HG03103 (cell line): ENCODE measurements around the gene GTF2F2.
"Not testable (repeated sequence)": the region's sequence is repeated elsewhere in the genome, so short reads cannot be mapped to it uniquely, and the experiment has no call there.

Experiments
- ATAC-seq: cut with Tn5 transposase; IDR thresholded peaks from one replicate; pipeline ENCODE4 v1.9.1; 2021; ENCODE audit warnings: low read depth; ENCODE audit not compliant: unreplicated experiment

GTF2F2 gene

DNA sequence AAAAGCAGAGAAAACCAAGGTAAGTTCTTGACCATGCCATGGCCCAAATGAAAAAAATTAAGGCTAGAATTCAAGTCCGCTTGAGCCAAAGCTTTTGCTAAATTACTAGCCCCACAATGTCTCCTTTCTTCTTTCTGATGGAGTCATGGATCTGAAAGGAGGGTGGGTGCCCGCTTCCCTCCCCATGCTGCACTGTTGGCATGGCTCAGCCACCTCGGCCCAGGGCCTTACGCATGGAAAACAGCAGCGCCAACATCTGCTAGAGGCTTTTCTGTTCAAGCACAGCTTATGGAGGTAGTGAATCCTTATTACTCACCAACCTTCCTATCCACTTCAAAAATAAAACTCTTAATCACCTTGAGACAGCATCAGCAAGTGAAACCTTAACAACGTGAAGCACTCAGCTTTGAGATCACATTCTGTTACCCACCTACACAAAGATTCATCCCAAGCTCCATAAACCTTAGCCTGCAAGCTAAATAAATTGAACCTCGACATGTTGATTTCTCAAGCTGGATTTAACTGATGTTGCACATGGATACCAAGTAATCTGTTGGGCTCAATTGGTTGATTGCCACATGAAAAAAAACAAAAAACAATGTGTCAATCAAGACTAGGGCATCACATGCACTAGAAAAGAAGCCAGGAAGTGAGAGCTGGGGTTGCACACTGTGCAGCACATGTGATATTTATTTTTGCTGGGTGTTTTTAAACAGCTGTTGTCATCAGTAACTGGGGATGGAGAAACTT is 177.3 kb downstream of the GTF2F2 start:
- ATAC-seq: no peak

- no peak for ATAC-seq
These were observed 177.8 kb downstream of the GTF2F2 start for GRCh38 chr13:45298206-45298505.

- ATAC-seq: not testable (repeated sequence)
These were observed 178.2 kb downstream of the GTF2F2 start for GRCh38 chr13:45298550-45298949.

- no peak for ATAC-seq
These were observed 178.9 kb downstream of the GTF2F2 start for GRCh38 chr13:45299194-45299593.

GRCh38 chr13:45300190-45300985 is 180.1 kb downstream of the GTF2F2 start:
- no peak for ATAC-seq

- no peak for ATAC-seq
These were observed 181.0 kb downstream of the GTF2F2 start for GRCh38 chr13:45301263-45301662.

DNA sequence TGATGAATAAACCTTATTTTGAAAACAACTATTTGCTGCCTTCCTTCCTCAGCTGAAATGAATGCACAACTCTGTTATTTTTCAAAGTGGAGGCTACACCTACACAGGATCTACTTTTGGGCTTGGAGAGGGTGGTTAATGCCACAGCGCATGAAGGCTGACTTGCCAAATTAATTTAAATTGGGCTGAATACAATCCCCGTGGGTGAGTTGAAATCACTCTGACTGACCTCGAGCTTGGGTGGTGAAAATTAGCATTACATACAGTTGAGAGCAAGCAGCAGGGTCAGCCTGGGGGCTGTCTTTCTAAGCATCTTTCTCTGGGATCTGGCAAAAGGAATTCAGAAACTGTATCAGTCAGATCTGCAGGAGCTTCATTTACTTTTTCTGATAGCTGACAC is 182.2 kb downstream of the GTF2F2 start:
- ATAC-seq: no peak

- no peak for ATAC-seq
These were observed 182.7 kb downstream of the GTF2F2 start for GRCh38 chr13:45303026-45303425.

- no peak for ATAC-seq
These were observed 183.6 kb downstream of the GTF2F2 start for GRCh38 chr13:45303866-45304265.

DNA sequence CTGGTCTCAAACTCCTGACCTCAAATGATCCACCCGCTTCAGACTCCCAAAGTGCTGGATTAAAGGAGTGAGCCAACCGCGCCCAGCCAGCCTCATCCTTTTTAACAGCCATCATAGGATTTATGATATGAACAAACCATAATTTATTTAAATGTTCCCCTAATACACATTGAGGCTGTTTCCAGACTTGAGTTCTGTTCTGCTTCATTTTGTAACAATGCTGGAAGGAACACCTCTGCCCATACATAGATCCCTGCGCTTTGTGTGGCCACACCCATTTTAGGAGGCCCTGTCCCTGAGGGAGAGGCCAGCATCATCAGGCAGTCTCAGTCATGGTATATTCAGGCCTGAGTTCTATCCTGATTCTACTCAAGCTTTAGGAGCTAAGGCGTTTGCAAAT is 184.8 kb downstream of the GTF2F2 start:
- no peak for ATAC-seq

GRCh38 chr13:45306966-45307365 is 186.7 kb downstream of the GTF2F2 start:
- ATAC-seq: no peak

DNA sequence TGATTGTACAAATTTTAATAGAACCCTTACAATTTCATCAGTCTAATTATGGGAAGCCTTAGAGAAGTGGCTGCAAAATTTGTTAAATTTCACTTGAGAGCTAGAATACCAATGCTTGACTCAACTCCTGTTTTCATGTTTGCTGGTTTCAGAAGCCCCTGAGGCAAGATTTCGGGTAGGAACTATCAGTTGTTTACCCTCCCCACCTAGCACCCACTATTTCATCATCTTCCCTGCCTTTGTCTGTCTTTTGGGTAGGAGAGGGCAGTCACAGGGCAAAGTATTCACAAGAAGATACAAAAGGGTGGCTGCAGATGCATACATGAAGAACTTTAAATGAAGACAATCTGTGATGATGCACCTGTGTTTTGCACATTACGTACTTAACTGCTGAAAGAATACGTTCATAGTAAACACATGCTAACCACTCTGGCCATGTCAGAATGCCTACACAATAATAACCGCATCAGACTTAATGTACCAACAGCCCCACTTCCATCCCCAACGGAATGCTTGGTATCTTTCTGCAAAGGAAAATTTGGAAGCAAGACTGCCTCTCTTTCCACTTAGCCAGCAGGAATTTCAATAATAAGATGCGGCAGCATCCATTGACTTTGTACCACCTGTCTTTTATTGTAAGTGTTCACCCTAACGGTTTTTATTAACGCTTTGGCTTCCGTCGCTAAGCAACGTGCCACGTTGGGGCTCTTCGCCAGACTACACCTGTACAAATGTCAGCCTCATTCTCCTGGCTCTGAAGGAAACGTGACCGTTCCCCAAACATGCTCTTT is 190.2 kb downstream of the GTF2F2 start:
- no peak for ATAC-seq

DNA sequence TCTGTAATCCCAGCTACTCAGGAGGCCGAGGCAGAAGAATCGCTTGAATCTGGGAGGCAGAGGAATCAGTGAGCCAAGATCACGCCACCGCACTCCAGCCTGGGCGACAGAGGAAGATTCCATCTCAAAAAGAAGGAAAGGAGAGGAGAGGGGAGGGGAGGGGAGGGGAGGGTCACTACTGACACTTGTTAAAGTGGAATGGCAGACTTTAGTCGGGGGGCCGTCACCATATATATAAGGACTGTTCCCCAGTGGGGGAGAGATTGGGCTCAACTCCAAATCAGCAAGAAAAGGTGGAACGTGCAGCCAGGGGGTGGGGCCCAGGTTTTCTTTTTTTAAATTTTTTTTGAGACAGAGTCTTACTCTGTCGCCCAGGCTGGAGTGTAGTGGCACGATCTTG is 194.5 kb downstream of the GTF2F2 start:
- ATAC-seq: no peak

DNA sequence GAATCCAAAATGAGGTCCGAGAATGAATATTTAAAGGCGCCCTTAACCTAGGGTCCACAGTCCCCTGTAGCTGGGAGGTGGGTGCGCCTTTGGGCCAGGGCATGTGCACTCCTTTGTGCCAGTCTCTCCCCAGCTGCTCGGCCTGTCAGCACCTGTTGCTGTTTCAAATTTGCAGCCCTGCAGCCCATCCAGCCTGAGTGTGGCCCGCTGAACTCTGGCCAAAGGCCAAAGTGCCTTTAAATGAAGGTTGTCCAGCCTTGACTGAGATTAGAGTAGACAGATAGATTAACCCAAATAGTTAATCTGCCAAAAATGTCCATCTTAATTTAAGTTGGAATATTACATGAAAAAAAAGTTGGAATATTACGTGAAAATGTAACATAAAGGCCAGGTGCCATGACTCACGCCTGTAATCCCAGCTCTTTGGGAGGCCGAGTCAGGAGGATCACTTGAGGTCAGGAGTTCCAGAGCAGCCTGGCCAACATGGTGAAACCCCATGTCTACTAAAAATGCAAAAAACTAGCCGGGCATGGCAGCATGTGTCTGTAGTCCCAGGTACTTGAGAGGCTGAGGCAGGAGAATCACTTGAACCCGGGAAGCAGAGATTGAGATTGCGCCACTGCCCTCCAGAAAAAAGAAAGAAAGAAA is 195.3 kb downstream of the GTF2F2 start:
- no peak for ATAC-seq

- ATAC-seq: no peak
These were observed 196.0 kb downstream of the GTF2F2 start for GRCh38 chr13:45316338-45316737.

- no peak for ATAC-seq
These were observed 196.7 kb downstream of the GTF2F2 start for GRCh38 chr13:45316996-45317395.

DNA sequence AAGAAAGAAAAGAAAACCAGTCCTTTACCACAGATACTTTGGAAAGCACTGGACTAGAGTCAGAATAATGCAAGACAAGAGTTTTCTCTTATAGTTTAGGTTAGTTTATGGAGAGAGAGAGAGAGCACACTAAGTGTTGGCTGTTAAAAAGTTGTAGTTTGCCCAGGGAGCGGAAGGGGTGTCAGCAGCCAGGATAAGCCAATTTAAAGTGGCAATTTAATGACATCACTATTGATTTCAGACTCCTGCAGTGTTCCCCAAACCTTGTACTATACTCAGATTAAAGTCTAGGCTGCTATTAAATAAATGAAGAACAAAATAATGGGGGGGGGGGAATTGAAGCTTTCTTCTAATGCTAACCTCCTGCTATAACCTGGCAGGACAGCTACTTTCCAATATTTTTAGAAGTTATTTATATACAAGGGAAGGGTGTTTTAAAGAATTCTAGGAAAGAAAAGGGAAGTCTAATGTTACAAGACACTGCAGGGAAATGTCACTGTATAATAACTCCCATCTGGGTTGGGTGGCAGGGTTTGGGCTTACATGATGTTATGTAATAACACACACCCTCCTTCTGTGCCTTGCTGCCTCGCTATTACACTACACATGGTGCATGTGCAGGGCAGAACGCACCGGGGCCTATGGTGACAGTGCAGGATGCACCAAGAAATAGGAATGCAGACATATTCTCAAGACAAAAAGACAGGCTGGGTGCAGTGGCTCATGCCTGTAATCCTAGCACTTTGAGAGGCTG is 200.7 kb downstream of the GTF2F2 start:
- ATAC-seq: no peak

DNA sequence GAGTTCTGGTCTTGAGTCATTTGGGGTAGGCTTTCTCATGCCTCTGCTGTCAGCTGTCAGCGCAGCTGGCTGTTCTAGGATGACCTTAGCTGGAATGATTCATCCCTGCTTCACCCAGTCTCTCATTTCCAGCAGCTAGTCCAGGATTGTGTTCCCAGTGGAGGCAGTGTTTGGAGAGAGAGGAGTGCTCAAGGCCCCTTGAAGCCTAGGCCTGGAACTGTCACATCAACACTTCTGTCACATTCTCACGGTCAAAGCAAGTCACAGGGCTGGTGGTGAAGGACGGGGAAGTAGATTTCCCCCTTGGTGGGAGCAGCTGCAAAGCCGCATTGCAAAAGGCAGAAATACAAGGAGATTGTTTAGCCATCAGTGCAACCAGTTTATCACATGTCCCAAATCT is 205.5 kb downstream of the GTF2F2 start:
- ATAC-seq: no peak

DNA sequence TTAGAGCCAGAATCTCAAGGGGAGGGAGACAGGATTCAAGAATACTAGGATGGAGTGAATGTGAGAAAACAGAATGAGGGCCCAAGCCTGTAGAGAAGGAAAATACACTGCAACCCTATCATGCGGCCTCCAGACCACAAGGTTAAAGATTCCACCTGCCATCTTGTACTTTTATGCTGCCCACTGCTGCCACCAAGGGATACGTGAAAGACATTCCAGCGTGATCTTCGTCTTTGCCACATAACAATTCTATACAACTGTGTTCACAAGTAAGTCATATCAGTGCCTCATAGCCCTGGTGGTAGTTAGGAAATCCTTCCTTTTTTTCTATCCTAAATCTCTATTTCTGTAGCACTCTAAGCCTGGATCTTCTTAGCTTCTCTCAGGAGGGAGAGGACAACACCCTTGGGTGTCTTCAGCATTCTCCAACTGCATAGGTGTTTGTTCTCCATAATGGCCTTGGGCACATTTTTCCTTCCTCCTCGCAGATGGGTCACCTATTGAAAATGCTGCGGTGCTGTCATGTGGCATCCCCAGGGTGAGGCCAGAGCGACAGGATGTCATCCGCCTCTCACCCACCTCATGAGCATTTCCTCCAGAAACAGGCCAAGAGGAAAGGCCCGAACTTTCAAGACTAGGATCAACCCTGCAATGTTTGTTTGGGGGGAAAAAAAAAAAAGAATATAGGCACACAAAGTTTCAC is 207.1 kb downstream of the GTF2F2 start:
- ATAC-seq: no peak

DNA sequence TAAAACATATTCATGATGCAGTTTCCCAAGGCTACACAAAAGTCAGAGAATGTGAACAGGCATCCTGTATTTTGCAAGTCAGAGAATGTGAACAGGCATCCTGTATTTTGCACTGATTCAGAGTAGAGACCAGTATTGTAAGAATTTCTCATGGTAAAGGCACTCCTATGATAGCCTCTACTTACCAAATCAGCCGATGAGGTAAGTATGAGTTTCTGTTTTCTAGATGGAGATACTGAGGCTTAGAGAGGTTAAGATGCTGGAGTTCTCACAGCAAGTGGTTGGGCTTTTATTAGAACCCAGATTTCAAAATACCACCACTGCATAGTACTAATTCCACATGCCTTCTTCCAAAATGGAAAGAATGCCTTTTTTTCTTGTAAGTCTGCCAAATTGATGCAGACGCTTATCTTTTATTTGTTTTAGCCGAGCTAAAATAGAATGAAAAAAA is 208.4 kb downstream of the GTF2F2 start:
- ATAC-seq: no peak
